ENCODE results near the gene SNF8.

SNF8 gene

DNA sequence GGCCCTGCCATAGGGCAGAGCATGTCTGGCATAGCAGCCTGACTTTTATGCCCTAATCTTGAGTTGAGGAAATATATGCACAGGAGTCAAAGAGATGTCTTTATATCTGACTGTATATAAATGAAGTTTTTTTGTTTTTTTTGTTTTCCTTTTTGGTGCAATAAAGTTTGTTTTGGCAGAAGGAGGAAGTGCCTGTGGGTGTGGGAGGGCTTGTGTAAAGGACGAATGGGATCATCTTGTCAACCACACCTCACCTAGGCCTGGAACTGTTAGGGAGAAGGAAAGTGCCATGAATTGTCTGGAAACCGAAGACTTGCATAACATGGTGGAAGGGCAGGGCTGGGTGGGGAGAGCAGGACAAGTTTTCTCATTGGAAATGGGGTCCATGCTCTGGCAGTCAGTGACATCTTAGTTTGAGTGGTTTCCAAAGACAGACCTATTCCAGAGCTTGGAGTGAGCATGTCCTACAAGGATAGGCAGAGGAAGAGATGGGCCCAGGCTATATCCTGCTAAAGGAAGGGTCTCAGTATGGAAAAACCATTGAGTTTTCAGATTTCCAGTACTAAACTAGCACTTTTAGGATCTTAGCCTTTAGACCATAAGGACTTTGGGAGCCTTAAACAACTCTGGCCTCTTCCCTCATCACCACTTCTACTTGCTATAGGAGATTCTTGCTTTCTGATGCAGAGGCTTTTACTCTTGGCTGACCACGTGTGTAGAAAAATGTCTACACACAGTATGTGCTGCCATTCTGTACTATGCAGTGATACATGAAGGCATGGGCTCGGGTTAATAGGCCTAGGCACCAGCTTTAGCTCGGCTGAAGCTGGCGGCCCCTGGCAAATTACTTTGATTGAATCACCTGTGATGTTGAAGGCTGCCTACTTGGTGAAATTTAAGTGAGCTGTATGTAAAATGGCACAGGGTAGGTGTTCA, 15.5 kb downstream of the SNF8 start:
- no peak for FAIRE-seq

DNA sequence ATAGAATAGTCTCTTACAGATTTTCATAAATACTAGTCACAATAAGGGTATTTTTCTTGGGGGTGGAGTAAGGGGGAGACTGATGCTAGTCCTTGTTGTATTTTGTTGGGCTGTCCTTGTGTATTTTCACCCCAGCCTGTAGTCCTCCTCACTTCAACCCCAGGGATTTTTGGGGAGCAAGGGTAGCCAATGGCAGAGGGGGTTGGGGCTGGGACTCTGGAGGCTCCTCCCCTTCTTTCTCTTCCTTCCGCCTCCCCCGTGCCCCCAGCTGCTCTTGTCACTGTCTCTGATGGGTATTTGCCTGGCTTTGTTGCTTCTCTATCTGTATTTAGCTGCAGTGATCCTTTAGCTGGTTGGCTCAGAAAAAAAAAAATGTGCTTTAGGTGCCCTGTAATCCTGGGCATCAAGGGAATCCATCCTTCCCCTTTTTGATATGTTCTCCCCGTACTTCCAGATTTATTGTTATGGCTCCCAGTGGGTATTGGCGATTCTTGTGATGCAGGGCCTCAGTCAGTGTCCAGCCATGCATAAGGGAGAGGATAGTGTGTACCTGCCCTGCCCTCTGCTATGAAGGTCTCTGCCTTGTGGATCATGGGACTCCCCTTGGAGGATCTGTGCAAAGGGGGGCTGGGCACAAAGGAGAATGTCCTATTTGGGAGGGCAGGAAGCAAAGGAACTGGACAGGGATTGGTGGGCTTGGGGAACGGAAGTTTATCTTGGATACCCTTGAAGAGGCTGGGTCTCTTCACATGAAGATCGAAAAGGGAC, 16.5 kb downstream of the SNF8 start:
- FAIRE-seq, result no peak

DNA sequence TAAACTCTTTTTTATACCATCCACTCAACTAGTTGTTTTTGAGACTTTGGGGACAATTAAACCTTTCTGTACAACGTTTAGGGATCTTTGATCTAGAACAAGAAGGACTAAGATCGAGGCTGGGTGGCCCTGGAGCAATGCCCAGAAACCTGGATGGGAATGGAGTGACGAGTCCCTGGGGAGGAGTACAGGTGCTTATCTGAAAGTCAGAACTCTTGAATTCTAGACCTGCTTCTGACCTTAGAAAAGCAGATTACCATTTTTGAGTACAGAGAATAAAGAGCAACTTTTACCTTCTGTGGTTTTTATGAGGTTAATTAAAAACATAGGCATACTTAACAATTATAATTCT, 18.7 kb downstream of the SNF8 start:
- FAIRE-seq, result no peak

DNA sequence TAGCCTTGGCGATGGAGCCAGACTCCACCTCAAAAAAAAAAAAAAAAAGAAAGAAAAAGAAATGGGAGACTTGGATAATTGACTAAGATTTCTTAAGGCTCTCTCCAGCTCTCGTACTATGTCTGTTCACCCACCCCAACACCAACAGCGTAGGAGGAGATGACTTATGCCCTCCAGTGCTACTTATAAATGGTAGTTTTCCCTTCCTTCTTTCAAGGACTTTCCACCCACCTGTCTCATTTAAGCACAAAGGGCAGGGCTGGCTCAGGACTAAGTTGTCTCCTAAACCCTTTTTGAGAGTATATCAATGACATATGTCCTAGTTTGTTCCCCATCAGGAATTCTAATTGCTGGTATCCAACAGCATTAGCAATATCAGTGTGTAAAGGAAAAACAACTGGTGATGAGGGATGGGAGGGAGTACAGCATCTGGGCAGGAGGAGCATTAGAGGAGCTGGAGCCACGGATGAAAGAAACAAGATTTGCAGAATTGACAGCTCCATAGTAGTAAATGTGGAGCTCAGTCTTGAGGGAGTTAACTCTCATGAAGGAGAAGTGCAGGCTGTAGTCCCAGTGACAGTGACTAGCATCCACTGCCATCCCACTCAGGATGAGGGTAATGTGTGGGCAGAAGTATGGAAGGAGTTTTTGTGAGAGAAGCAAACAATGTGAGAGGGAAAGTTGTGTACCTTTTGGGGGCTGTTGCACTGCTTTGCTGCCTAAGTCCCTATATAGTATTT, 19.2 kb downstream of the SNF8 start:
- no peak for FAIRE-seq

DNA sequence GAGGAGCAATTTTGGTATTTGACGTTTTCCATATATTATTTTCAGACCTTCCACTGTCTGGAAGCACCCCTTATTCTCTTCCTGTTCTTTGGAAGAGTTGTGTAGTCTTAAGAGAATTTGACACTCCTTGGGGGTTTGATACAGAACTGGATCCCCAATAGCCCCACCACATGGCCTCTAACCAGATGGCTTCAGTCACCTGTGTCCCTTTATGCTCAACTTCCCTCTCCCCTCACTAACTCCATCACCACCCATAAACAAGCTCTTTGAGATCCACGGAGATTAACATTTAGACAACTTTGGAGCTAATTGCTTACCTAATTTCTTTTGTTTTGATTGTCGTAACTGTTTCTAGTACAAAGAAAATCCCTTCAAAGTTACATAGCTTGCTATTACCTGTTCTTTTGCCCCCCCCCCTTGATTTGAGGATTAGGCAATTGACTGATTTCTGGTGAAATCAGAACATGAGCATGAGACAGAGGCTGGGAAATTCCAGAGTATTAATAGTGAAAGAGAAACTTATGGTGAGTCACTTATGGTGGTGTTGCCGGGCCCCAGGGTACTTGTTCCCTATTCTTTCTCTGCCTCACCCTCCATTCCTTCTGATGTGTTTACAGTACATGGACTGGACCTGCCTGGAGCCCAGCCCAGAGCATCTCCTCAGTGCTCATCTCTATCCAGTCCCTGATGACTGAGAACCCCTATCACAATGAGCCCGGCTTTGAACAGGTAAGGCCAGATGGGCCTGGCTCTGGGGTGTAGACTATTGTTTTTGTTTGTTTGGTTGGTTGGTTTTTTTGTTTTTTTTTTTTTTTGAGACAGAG, 29.0 kb downstream of the SNF8 start:
- no peak for FAIRE-seq

DNA sequence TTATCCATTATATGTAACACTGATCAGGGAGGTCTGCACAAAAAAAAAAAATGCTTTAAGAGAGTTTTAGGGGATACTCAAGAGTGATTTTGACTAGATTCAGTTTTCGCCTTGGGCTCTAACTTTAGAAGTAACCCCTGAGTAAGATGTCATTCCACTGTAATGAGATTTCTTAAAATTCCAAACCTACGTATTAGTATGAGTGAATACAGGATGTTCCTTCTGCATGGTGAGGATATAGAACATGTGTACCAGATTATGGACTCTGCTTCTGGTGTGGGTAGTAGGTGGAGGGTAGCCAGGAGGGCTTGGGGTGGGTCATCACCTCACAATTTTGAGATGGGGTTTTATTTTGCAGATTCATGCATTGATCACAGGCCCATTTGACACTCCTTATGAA, 32.2 kb downstream of the SNF8 start:
- FAIRE-seq, result no peak

DNA sequence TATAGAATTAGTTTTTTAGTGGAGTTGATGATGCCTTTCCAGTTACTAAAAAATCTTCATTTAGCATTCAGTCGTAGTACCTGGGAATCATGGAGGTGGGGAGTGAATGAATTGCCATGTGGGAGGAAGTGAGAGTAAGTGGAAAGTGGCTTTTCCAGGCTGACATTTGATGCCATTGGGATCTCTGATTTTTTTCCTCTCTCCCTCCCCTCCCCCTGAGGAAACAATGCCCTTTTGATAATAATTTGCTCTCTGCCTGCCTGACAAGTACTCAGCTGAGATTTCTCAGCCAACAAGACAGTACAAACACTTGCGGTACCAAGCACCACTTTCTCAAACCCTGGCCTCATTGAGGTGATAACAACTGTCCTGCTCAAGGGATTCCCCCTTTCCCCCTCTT, 34.3 kb downstream of the SNF8 start:
- no peak for FAIRE-seq

DNA sequence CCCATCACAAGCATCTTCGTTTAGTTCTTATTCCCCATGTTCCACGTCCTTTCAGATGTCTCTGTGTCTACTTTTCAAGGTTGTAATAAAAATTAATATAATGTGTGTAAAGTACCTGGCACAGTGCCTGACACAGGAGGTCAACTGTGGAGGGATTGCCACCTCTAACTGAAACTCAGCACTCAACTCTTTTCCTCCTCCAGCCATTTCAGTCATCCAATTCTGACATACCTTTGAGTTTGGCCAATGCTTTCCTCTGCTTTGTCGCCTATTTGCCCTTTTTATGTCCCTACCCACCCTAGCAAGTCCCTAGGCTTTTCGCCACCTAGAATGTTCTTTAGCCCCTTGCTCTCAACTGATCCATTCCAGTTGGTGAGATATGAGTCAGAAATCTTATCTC, 34.9 kb downstream of the SNF8 start:
- no peak for FAIRE-seq

DNA sequence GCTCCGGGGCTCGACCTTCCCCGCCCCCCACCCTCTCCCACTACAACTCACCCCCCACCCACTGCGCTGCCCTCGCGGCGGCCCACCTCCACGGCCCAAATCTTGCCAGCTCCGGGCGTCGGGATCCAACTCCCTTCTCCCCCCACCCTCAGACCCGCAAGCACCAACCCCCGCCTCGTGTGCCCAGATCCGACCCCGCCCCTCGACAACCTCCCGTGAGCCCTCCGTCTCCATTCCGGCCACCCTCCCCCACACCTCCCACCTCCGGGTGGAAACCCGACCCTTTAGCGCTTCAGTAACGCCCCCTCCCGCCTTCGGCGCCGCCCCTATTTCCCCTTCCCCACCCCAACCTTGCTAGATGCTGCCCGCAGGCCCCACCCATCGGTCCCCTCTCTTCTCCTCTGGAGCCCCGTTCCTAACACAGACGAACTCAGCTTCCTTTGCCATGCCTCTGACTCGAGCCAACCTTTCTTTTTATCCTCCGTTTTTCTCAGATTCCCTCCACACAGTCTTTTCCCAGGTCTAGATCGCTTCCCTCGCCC, 35.7 kb downstream of the SNF8 start:
- FAIRE-seq, result no peak

DNA sequence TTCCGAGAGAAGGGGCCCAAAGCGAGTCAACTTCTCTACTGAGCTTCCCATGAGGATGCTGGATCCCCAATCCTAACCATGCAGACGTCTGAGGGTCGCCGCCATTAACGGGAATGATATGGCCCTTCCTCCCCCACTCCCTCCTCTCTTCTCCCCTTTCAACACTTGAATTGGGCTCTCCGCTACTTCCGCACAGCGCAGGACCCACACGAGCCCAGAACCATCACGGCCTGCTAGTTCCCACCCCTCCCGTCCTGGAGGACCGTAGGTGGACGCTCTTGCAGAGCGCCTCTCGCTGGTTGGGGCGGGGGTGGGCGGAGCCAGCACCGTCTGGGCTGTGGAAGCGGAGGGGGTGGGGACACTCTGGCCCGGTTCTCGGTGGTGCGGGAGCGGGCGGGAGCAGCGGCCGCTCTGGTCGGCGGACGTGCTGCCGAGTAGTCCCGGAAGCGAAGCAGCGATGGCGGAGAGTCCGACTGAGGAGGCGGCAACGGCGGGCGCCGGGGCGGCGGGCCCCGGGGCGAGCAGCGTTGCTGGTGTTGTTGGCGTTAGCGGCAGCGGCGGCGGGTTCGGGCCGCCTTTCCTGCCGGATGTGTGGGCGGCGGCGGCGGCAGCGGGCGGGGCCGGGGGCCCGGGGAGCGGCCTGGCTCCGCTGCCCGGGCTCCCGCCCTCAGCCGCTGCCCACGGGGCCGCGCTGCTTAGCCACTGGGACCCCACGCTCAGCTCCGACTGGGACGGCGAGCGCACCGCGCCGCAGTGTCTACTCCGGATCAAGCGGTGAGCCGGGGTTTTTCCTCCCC, 36.4 kb downstream of the SNF8 start, which contains the start of gene UBE2Z:
TSS of gene UBE2Z (plus strand) at position 361 of the 797 bp plus-strand sequence. CDS start at position 458, 97 bp downstream.
- FAIRE-seq, result no peak

DNA sequence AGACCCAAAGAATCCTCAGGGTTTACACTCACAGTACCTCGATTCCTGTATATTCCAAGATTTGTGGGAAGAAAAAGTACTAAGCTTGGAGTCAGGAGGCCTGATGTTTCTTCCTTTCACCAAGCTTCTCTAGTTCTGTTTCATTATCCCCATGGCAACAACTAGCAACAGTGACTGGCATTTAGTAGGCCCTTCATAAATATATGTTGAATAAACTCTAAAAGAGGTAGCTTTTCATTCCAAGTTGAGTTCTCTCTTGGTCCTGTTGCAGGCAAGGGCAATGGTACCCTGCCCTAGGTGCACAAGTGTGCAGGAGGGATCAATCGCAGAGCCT, 37.0 kb downstream of the SNF8 start:
- no peak for FAIRE-seq

DNA sequence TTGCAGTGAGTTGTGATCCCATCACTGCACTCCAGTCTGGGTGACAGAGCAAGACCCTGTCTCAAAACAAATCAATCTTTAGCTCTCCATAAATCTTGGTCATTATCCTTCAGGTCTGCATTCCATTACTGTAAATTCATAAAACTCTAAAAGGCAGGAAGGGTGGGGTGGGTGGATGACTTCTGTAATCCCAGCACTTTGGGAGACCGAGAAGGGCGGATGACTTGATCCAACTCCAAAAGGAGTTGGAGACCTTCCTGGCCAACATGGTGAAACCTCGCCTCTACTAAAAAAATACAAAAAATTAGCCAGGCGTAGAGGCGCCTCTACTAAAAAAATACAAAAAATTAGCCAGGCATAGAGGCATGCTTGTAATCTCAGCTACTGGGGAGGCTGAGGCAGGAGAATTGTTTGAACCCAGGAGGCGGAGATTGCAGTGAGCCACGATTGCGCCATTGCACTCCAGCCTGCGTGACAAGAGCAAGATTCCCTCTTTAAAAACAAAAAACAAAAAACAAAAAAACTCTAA, 38.6 kb downstream of the SNF8 start:
- FAIRE-seq, result no peak

DNA sequence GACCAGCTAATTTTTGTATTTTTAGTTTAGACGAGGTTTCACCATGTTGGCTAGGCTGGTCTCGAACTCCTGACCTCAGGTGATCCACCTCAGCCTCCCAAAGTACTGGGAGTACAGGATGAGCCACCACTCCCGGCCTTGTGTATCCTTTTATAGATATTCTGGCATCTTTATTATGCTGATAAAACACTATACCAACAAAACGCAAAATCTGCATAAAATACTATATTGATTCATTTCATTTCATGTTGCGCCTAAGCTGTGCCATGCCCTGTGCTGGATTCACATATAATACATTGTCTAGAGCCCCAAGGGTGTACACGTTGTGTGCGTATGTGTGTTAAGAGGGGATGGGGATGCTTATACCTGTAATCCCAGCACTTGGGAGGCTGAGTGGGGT, 40.2 kb downstream of the SNF8 start:
- FAIRE-seq, result no peak

DNA sequence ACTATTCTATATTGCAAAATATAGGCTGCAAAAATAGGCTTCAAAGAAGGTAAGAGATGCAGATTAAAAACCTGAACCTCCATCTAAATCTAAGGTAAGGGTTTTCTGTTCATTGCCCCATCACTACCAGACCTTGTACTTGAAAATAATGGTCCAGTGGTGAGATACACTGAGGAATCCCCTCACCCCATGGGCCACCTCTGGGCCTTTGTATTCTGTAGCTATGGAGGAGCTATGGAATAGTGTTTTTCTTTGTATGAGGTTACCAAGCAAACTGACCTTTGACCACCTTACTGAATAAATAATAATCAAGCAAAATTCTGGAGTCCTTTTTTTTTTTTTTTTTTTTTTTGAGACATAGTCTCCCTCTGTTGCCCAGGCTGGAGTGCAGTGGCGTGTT, 41.2 kb downstream of the SNF8 start:
- no peak for FAIRE-seq

DNA sequence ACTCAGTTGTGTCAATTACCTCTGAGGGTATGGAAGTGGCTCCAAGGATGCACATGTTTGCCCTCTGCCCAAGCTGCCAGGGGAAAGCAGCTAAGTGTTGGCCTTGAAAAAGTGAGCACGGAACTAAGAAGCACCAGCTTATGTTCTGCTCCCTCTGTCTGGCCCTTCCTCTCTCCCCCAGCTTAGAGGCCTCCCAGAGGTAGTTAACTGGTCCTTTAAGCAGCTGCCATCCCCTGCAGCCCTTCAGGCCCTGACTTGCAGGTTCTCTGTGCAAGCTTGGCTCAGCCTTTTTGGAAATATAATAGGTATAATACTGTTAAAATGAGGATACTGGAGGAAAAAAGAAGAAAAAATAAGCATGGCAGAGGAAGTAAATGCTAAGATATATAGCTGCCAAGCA, 43.4 kb downstream of the SNF8 start:
- FAIRE-seq, result no peak

DNA sequence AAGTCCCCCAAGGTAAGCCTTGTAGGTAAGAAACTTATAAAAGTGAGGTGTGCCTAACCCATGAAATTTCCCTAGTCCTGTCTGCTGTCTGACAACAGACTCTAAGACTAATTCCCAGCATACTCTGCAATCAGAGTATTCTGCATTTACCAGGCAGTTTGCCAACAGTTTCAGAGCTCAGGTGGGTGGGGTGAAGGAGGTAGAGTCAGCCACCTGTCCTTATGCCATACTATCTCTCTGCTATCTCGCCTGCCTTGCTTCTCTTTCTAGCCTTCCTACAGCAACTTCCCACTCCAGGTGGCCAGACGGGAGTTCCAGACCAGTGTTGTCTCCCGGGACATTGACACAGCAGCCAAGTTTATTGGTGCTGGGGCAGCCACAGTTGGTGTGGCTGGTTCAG, 49.8 kb downstream of the SNF8 start:
- no peak for FAIRE-seq

DNA sequence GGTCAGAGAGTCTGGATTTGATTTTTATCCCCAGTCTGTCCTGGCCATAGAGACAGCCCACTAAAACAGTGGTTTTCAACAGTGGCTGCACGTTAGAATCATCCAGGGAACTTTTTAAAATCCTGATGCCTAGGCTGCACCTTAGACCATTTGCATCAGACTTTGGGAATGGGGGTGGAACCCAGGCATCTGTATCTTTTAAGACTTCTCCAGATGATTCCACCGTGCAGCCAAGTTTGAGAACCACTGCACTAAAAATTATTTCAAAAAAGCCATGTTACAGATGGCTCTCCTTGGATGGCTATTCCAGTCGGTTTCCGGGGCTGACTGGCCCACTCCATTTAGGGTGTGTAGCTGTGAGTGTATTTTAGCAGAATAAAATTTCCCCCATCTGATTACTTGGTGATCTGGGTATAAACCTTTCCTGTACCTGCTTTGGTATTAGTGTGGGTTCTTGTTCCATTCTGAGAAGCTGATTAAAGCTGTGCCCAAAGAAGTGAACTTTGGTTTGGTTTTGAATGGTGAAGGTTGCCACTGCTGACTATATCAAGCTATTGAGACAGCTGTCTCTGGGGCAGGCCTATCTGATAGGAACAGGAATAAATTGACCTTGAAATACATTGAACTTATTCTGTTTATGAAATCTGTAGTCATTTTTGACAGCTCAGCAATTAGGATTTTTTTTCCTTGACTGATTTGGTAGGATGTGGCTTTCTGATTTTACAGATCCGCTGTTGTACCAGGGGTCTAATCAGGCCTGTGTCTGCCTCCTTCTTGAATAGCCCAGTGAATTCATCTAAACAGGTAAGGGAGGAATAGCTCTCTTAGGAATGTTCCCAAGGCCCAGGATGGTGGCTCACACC, 50.8 kb downstream of the SNF8 start:
- FAIRE-seq, result no peak

DNA sequence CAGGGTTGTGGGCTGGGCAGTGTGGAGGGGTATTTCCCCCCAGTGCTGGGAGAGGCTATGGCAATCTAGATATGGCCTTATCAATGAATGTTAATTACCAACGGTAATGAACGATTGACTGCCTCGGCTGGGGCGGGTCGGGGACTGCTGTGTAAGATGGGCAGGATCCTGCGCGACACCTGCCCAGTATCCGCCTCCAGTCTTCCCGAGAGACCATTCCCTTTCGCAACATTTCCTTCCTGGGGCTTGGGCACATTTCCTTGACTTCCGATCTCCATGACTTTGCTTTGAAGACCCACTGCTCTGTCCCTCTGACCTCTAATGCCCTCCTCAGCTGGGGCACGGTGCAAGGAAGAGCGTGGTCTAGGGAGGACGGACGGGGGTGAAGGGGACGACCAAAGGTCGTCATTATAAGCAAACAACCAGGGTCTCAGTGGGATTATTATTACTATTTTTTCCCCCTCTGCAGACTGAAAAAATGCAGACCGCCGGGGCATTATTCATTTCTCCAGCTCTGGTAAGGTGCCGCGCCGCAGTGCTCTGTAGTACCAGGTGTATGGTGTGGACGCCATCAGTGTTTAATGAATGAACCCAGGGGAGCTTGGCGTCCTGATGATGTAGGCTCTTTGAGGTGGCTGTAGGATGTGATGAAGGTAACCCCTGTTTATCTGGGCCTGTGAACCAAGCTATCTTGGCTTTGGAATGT, 51.5 kb downstream of the SNF8 start:
- FAIRE-seq, result no peak

DNA sequence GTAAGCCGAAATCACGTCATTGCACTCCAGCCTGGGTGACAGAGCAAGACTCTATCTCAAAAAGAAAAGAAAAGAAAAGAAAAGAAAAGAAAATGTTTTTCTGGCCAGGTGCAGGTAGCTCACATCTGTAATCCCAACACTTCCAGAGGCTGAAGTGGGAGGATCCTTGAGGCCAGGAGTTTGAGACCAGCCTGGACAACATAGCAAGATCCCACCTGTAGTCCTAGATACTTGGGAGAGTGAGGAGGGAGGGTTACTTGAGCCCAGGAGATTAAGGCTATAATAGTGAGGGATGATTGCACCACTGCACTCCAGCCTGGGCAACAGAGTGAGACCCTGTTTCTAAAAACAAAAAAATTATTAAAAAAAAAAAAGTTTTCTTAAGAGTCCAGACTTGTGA, 54.6 kb downstream of the SNF8 start:
- no peak for FAIRE-seq

All from colon (tissue), 2 donors.